HCT116 (cell line): ENCODE results near the gene ATAD1. TPM values are rescaled to one million over a fixed set of nuclear protein-coding genes. Genes with fewer than 3 reads are reported as not detected.

ENCODE experiments used
- ATAC-seq: fragments of 200-7000 bp; cut with Tn5 transposase; 2 replicates; pipeline ENCODE4 v1.9.1; 2020; ENCODE audit warnings: mild to moderate bottlenecking, moderate library complexity
- BruUV-seq: library from RNA; stranded (reverse); fragments of 400-500 nt; replicated peaks from 2 replicates; lab custom pipeline; 2021; lab: Mats Ljungman, UMichigan
- CTCF ChIA-PET: fragments of 300-600 bp; sonication (Branson Sonifier 250); formaldehyde crosslinking; loops from one replicate; lab custom pipeline; 2021; ENCODE audit warnings: antibody characterized with exemption; lab: Charles Lee
- POLR2A ChIA-PET: fragments of 300-600, 350-600 bp; sonication (Branson Sonifier 250); formaldehyde crosslinking; loops from one replicate; lab custom pipeline; 2021; ENCODE audit warnings: antibody characterized with exemption; lab: Charles Lee
- RAD21 ChIA-PET, 2 experiments: fragments of 300-600 bp; sonication (Branson Sonifier 250); formaldehyde crosslinking; loops; one replicate each; lab custom pipeline; 2023; ENCODE audit warnings: low total read pairs in 2 of 2; ENCODE audit not compliant: uncharacterized antibody in 2 of 2, unreplicated experiment in 2 of 2, low non-redundant PET in 1 of 2; lab: Charles Lee
- DNase-seq: peaks from one replicate; pipeline ENCODE4 v3.0.0-alpha.2; 2010; ENCODE audit warnings: low read depth, low spot score
- H2AFZ ChIP-seq: fragments of 200-600 bp; shearing (Covaris generic), sonication (generic); 2 replicates; pipeline ENCODE4 v1.6.1; 2017; ENCODE audit warnings: low read depth, mixed run types, mixed read lengths, antibody characterized with exemption, low read length; ENCODE audit not compliant: poor library complexity, severe bottlenecking
- H3K27ac ChIP-seq: 2 replicates; pipeline ENCODE4 v1.5.1; 2012; ENCODE audit warnings: low read depth, low read length
- H3K27me3 ChIP-seq: fragments of 200-600 bp; sonication (generic); 2 replicates; pipeline ENCODE4 v1.6.1; 2016; ENCODE audit warnings: mixed run types, low read length, mixed read lengths; ENCODE audit not compliant: insufficient read depth
- H3K36me3 ChIP-seq, 2 experiments: fragments of 200-500 bp in 1 of 2; fragments of 200-600 bp in 1 of 2; sonication (Bioruptor generic) in 1 of 2; sonication (generic) in 1 of 2; 2 replicates each; pipeline versions ENCODE4 v1.5.1 to v1.6.1; 2014 to 2016; ENCODE audit warnings: low read length in 2 of 2, inconsistent platforms in 1 of 2, mixed read lengths in 1 of 2, mixed run types in 1 of 2; ENCODE audit not compliant: insufficient read depth in 2 of 2, control insufficient read depth in 1 of 2
- H3K4me1 ChIP-seq, 2 experiments: fragments of 200-600 bp in 1 of 2; sonication (generic) in 1 of 2; 2 replicates each; pipeline versions ENCODE4 v1.5.1 to v1.6.1; 2012 to 2017; ENCODE audit warnings: low read length in 2 of 2, inconsistent platforms in 1 of 2, mild to moderate bottlenecking in 1 of 2, mixed read lengths in 1 of 2, mixed run types in 1 of 2, moderate library complexity in 1 of 2; ENCODE audit not compliant: insufficient read depth in 2 of 2, control insufficient read depth in 1 of 2
- H3K4me2 ChIP-seq: fragments of 200-600 bp; sonication (generic); 2 replicates; pipeline ENCODE4 v1.6.1; 2017; ENCODE audit warnings: mixed run types, low read length, mixed read lengths
- H3K4me3 ChIP-seq, 2 experiments: fragments of 200-600 bp in 1 of 2; sonication (generic) in 1 of 2; replicated peaks in 1 of 2; 2 replicates each; pipeline ENCODE4 v1.5.1; 2011 to 2016; ENCODE audit warnings: low read length in 2 of 2, control low read depth in 1 of 2, low read depth in 1 of 2, mild to moderate bottlenecking in 1 of 2, mixed read lengths in 1 of 2, mixed run types in 1 of 2
- H3K79me2 ChIP-seq: fragments of 200-600 bp; sonication (generic); 2 replicates; pipeline ENCODE4 v1.6.1; 2017; ENCODE audit warnings: mild to moderate bottlenecking, mixed run types, low read length, moderate library complexity, mixed read lengths; ENCODE audit not compliant: insufficient read depth
- H3K9ac ChIP-seq: fragments of 200-600 bp; sonication (generic); 2 replicates; pipeline ENCODE4 v1.6.1; 2016; ENCODE audit warnings: low read length, mixed read lengths
- H3K9me2 ChIP-seq: fragments of 200-600 bp; sonication (generic), shearing (Covaris generic); 2 replicates; pipeline ENCODE4 v1.6.1; 2017; ENCODE audit warnings: mixed run types, mild to moderate bottlenecking, moderate library complexity; ENCODE audit not compliant: insufficient read depth
- H3K9me3 ChIP-seq, 2 experiments: fragments of 200-500 bp in 1 of 2; fragments of 200-600 bp in 1 of 2; sonication (Bioruptor generic) in 1 of 2; sonication (generic) in 1 of 2; 2 replicates each; pipeline ENCODE4 v1.6.1; 2014 to 2017; ENCODE audit warnings: low read length in 2 of 2, mixed read lengths in 2 of 2, inconsistent platforms in 1 of 2, low read depth in 1 of 2, mild to moderate bottlenecking in 1 of 2, mixed run types in 1 of 2, moderate library complexity in 1 of 2; ENCODE audit not compliant: control insufficient read depth in 1 of 2, insufficient read depth in 1 of 2
- H4K20me1 ChIP-seq: fragments of 200-600 bp; sonication (generic), shearing (Covaris generic); 2 replicates; pipeline ENCODE4 v1.6.1; 2017; ENCODE audit warnings: mixed run types, mild to moderate bottlenecking, moderate library complexity; ENCODE audit not compliant: insufficient read depth
- CBX3 ChIP-seq: IDR thresholded peaks from 2 replicates; pipeline ENCODE4 v1.6.1; 2012; ENCODE audit warnings: low read depth
- CEBPB ChIP-seq: IDR thresholded peaks from 2 replicates; pipeline ENCODE4 v1.6.1; 2012; ENCODE audit warnings: low read depth
- EGR1 ChIP-seq: IDR thresholded peaks from 2 replicates; pipeline ENCODE4 v1.6.1; 2012; ENCODE audit warnings: low read depth
- JUND ChIP-seq: IDR thresholded peaks from 2 replicates; pipeline ENCODE4 v1.6.1; 2012
- POLR2A ChIP-seq: IDR thresholded peaks from 2 replicates; pipeline ENCODE4 v1.7.0; 2011; ENCODE audit warnings: borderline replicate concordance; ENCODE audit not compliant: insufficient read depth, insufficient read length; ENCODE audit errors: extremely low read depth
- POLR2AphosphoS5 ChIP-seq: IDR thresholded peaks from 2 replicates; pipeline ENCODE4 v1.6.1; 2011; ENCODE audit warnings: mild to moderate bottlenecking, low read depth, low read length, moderate library complexity
- SIN3A ChIP-seq: IDR thresholded peaks from 2 replicates; pipeline ENCODE4 v1.6.1; 2012; ENCODE audit warnings: low read depth
- ZNF274 ChIP-seq: fragments of 200-500 bp; sonication (Bioruptor generic); IDR thresholded peaks from 2 replicates; pipeline ENCODE4 v1.6.1; 2014; ENCODE audit warnings: mild to moderate bottlenecking, low read depth, low read length, inconsistent platforms
- intact Hi-C: fragments of 100-400 bp; cut with micrococcal nuclease; formaldehyde crosslinking; loops from 2 replicates; pipeline ENCODE4 v1.10.0; 2022
- total RNA-seq: library from RNA; stranded (reverse); gene quantifications from one replicate; pipeline ENCODE4 v1.2.1, GENCODE V29; 2021; ENCODE audit not compliant: unreplicated experiment

ATAD1 gene
- total RNA-seq, 1 experiment from 2014 or later: 66.4 TPM

GRCh38 chr10:87702973-87703294, 115.1 kb downstream of the ATAD1 start:
- no peaks in the 10 kb centered on the region for H3K9me2 ChIP-seq
- DNase-seq (no peak), ATAC-seq (no peak)
- no peak overlapping the region for H3K4me2 ChIP-seq
- H3K27me3 ChIP-seq: no peaks in the 10 kb centered on the region
- no peak overlapping the region for H2AFZ ChIP-seq
- H3K79me2 ChIP-seq: no peaks in the 10 kb centered on the region
- no peaks in the 10 kb centered on the region for H3K36me3 ChIP-seq
- ChIA-PET POLR2A (no interaction called here), RAD21 (no interaction called here), CTCF (no interaction called here)
- no peak overlapping the region for H3K4me3 ChIP-seq
- no peak for TF ChIP-seq POLR2A
- H4K20me1 ChIP-seq: no peaks in the 10 kb centered on the region
- H3K4me1 ChIP-seq: peaks cover 25 to 38% of the 10 kb centered on the region in 2 experiments
- no TSS peak for BruUV-seq
- H3K27ac ChIP-seq: no peak overlapping the region
- intact Hi-C loops: no loop called here
- H3K9me3 ChIP-seq: no peaks in the 10 kb centered on the region
- no peak overlapping the region for H3K9ac ChIP-seq

- H3K4me3 ChIP-seq: no peak overlapping the region
- no peak for TF ChIP-seq EGR1
- TF ChIP-seq CBX3: no peak
- TF ChIP-seq POLR2A: no peak
- no peak for TF ChIP-seq SIN3A
- TF ChIP-seq POLR2AphosphoS5: no peak
- no peak for TF ChIP-seq JUND
- no peak for TF ChIP-seq ZNF274
- no peak for TF ChIP-seq CEBPB
- TF ChIP-seq, all 23 proteins: peak for 0
- ChIA-PET POLR2A (no interaction called here), CTCF (no interaction called here), RAD21 (no interaction called here)
- Histone ChIP-seq H3K4me2 (no peak overlapping the region), H3K79me2 (no peaks in the 10 kb centered on the region), H3K27me3 (no peaks in the 10 kb centered on the region), H3K9me2 (no peaks in the 10 kb centered on the region), H3K4me1 (peaks cover 25 to 38% of the 10 kb centered on the region in 2 experiments), H4K20me1 (no peaks in the 10 kb centered on the region), H3K27ac (no peak overlapping the region), H2AFZ (no peak overlapping the region), H3K36me3 (no peaks in the 10 kb centered on the region), H3K9me3 (no peaks in the 10 kb centered on the region), H3K9ac (no peak overlapping the region)
- DNase-seq (no peak), ATAC-seq (no peak)
- no TSS peak for BruUV-seq
- intact Hi-C loops: no loop called here
Observed at GRCh38 chr10:87702260-87702972, 115.6 kb downstream of the ATAD1 start.

Other genes starting within 250 kb of the ATAD1 start
- 14.6 TPM for gene PAPSS2, start 158.3 kb downstream of the ATAD1 start, total RNA-seq
- 1.4 TPM for gene KLLN, start 45.3 kb upstream of the ATAD1 start, total RNA-seq
- 58.7 TPM for gene PTEN, start 45.4 kb upstream of the ATAD1 start, total RNA-seq